WTC11 (cell line): ENCODE measurements around the gene BMPR2. TPM values are rescaled to one million over a fixed set of nuclear protein-coding genes. Genes with fewer than 3 reads are reported as not detected.

Source experiments
- ATAC-seq: fragments of 200-7000 bp; cut with Tn5 transposase; 2 replicates; pipeline ENCODE4 v1.10.0; 2021; ENCODE audit warnings: mild to moderate bottlenecking, moderate library complexity
- CTCF ChIA-PET: fragments of 300-600 bp; sonication (Branson Sonifier 250); formaldehyde crosslinking; loops from one replicate; lab custom pipeline; 2021; ENCODE audit warnings: antibody characterized with exemption; lab: Charles Lee
- POLR2A ChIA-PET: fragments of 350-600 bp; sonication (Branson Sonifier 250); formaldehyde crosslinking; loops from one replicate; lab custom pipeline; 2021; ENCODE audit warnings: antibody characterized with exemption; lab: Charles Lee
- DNase-seq: peaks from one replicate; pipeline ENCODE4 v3.0.0; 2021; ENCODE audit warnings: low spot score
- H3K27ac Mint-ChIP-seq: 2 replicates; pipeline ENCODE4 v1.8.0; 2021; ENCODE audit warnings: mixed read lengths
- H3K27me3 Mint-ChIP-seq: 2 replicates; pipeline ENCODE4 v1.8.0; 2021; ENCODE audit warnings: low read depth, mild to moderate bottlenecking, moderate library complexity, mixed read lengths
- H3K36me3 Mint-ChIP-seq: 2 replicates; pipeline ENCODE4 v1.8.0; 2021; ENCODE audit warnings: mixed read lengths
- H3K4me1 Mint-ChIP-seq: 2 replicates; pipeline ENCODE4 v1.8.0; 2022; ENCODE audit warnings: mixed read lengths
- H3K4me3 Mint-ChIP-seq: 2 replicates; pipeline ENCODE4 v1.8.0; 2021; ENCODE audit warnings: mild to moderate bottlenecking, moderate library complexity, mixed read lengths
- H3K9me3 Mint-ChIP-seq: 2 replicates; pipeline ENCODE4 v1.8.0; 2021; ENCODE audit warnings: mixed read lengths
- ARID4B ChIP-seq: sonication (generic); formaldehyde crosslinking; IDR thresholded peaks from 2 replicates; pipeline ENCODE4 v1.8.0; 2023; ENCODE audit warnings: missing genetic modification reagents, mild to moderate bottlenecking, borderline replicate concordance
- E2F4 ChIP-seq: sonication (generic); formaldehyde crosslinking; IDR thresholded peaks from 2 replicates; pipeline ENCODE4 v1.8.1; 2022; ENCODE audit warnings: low read depth, mild to moderate bottlenecking, moderate library complexity, missing genetic modification reagents, borderline replicate concordance
- ELF4 ChIP-seq: sonication (generic); formaldehyde crosslinking; IDR thresholded peaks from 2 replicates; pipeline ENCODE4 v1.8.1; 2022; ENCODE audit warnings: low read depth, mild to moderate bottlenecking, moderate library complexity, missing genetic modification reagents
- ERG ChIP-seq: fragments of 250-450 bp; sonication (Bioruptor Pico); IDR thresholded peaks from 2 replicates; pipeline ENCODE4 v1.8.0; 2021; ENCODE audit warnings: mild to moderate bottlenecking
- ETV6 ChIP-seq: sonication (generic); formaldehyde crosslinking; IDR thresholded peaks from 2 replicates; pipeline ENCODE4 v1.8.1; 2022; ENCODE audit warnings: mild to moderate bottlenecking, missing genetic modification reagents
- FOXJ3 ChIP-seq: sonication (generic); formaldehyde crosslinking; IDR thresholded peaks from 2 replicates; pipeline ENCODE4 v1.9.0; 2021; ENCODE audit warnings: missing genetic modification reagents, mild to moderate bottlenecking, borderline replicate concordance
- HMGA2 ChIP-seq: fragments of 250-450 bp; sonication (Bioruptor Pico); IDR thresholded peaks from 2 replicates; pipeline ENCODE4 v1.4.0; 2021; ENCODE audit warnings: mild to moderate bottlenecking, moderate library complexity
- HMGXB4 ChIP-seq: sonication (generic); formaldehyde crosslinking; IDR thresholded peaks from 2 replicates; pipeline ENCODE4 v1.8.1; 2023; ENCODE audit warnings: mild to moderate bottlenecking, moderate library complexity, missing genetic modification reagents
- NFYB ChIP-seq: sonication (generic); formaldehyde crosslinking; conservative IDR thresholded peaks from 2 replicates; pipeline ENCODE4 v1.8.0; 2022; ENCODE audit warnings: low read depth, missing genetic modification reagents
- RELA ChIP-seq: sonication (generic); formaldehyde crosslinking; IDR thresholded peaks from 2 replicates; pipeline ENCODE4 v1.8.1; 2022; ENCODE audit warnings: missing genetic modification reagents, mild to moderate bottlenecking, borderline replicate concordance
- ZNF317 ChIP-seq: sonication (generic); formaldehyde crosslinking; IDR thresholded peaks from 2 replicates; pipeline ENCODE4 v1.8.1; 2023; ENCODE audit warnings: low read depth, mild to moderate bottlenecking, moderate library complexity, missing genetic modification reagents, borderline replicate concordance
- ZNF396 ChIP-seq: fragments of 250-450 bp; sonication (Bioruptor Pico); IDR thresholded peaks from 2 replicates; pipeline ENCODE4 v1.8.0; 2021; ENCODE audit warnings: mild to moderate bottlenecking, moderate library complexity, borderline replicate concordance
- ZNF416 ChIP-seq: fragments of 250-450 bp; sonication (Bioruptor Pico); IDR thresholded peaks from 2 replicates; pipeline ENCODE4 v1.9.0; 2021; ENCODE audit warnings: mild to moderate bottlenecking, inconsistent platforms
- ZNF512 ChIP-seq: sonication (generic); formaldehyde crosslinking; IDR thresholded peaks from 2 replicates; pipeline ENCODE4 v1.8.1; 2022; ENCODE audit warnings: missing genetic modification reagents, borderline replicate concordance
- total RNA-seq: library from RNA; stranded (reverse); gene quantifications from 3 replicates; pipeline ENCODE4 v1.2.3, GENCODE V29; 2021
- TF ChIP-seq, protein P1 (sequence below): fragments of 200-600 bp; IDR thresholded peaks from 2 replicates; pipeline ENCODE4 v1.8.0; 2022; ENCODE audit warnings: antibody characterized with exemption
- TF ChIP-seq, protein P2 (sequence below): sonication (generic); formaldehyde crosslinking; IDR thresholded peaks from 2 replicates; pipeline ENCODE4 v1.8.0; 2022; ENCODE audit warnings: mild to moderate bottlenecking, missing genetic modification reagents
- TF ChIP-seq, protein P3 (sequence below): sonication (generic); formaldehyde crosslinking; IDR thresholded peaks from 2 replicates; pipeline ENCODE4 v1.8.1; 2022; ENCODE audit warnings: mild to moderate bottlenecking, moderate library complexity, missing genetic modification reagents
- TF ChIP-seq, protein P4 (sequence below): fragments of 250-450 bp; sonication (Bioruptor Pico); conservative IDR thresholded peaks from 2 replicates; pipeline ENCODE4 v1.9.0; 2021; ENCODE audit warnings: mild to moderate bottlenecking
- TF ChIP-seq, protein P5 (sequence below): fragments of 250-450 bp; sonication (Bioruptor Pico); IDR thresholded peaks from 2 replicates; pipeline ENCODE4 v2.1.2; 2022; ENCODE audit warnings: mild to moderate bottlenecking, moderate library complexity

Gene BMPR2
- total RNA-seq, 1 experiment from 2014 or later: 22.1 TPM

GRCh38 chr2:202418027-202418426 lies 41.9 kb downstream of the BMPR2 start:
- peak overlapping the region; percentile 85 for H3K27ac Mint-ChIP-seq
- peaks cover 41% of the 10 kb centered on the region for H3K4me1 Mint-ChIP-seq
- ChIA-PET POLR2A (no interaction called here), CTCF (no interaction called here)
- peak overlapping the region; percentile 16 for H3K4me3 Mint-ChIP-seq
- no peaks in the 10 kb centered on the region; the same call in 1 of the 2 replicates for H3K9me3 Mint-ChIP-seq
- H3K36me3 Mint-ChIP-seq: peaks cover 8% of the 10 kb centered on the region
- no peak for ATAC-seq
- DNase-seq: no peak
- no peaks in the 10 kb centered on the region for H3K27me3 Mint-ChIP-seq
- TF ChIP-seq HMGA2 (CRISPR knock-in tag) (no peak), ARID4B (no peak), E2F4 (CRISPR knock-in tag) (no peak), ZNF416 (CRISPR knock-in tag) (no peak), ZNF317 (CRISPR knock-in tag) (no peak), ZNF396 (CRISPR knock-in tag) (no peak), FOXJ3 (CRISPR knock-in tag) (no peak), ETV6 (CRISPR knock-in tag) (no peak), ERG (CRISPR knock-in tag) (no peak), HMGXB4 (no peak), NFYB (no peak), ZNF512 (no peak), ELF4 (CRISPR knock-in tag) (no peak), RELA (CRISPR knock-in tag) (no peak)
- TF ChIP-seq, protein P1, sequence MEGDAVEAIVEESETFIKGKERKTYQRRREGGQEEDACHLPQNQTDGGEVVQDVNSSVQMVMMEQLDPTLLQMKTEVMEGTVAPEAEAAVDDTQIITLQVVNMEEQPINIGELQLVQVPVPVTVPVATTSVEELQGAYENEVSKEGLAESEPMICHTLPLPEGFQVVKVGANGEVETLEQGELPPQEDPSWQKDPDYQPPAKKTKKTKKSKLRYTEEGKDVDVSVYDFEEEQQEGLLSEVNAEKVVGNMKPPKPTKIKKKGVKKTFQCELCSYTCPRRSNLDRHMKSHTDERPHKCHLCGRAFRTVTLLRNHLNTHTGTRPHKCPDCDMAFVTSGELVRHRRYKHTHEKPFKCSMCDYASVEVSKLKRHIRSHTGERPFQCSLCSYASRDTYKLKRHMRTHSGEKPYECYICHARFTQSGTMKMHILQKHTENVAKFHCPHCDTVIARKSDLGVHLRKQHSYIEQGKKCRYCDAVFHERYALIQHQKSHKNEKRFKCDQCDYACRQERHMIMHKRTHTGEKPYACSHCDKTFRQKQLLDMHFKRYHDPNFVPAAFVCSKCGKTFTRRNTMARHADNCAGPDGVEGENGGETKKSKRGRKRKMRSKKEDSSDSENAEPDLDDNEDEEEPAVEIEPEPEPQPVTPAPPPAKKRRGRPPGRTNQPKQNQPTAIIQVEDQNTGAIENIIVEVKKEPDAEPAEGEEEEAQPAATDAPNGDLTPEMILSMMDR: no peak
- TF ChIP-seq, protein P2, sequence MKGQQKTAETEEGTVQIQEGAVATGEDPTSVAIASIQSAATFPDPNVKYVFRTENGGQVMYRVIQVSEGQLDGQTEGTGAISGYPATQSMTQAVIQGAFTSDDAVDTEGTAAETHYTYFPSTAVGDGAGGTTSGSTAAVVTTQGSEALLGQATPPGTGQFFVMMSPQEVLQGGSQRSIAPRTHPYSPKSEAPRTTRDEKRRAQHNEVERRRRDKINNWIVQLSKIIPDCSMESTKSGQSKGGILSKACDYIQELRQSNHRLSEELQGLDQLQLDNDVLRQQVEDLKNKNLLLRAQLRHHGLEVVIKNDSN (CRISPR knock-in tag): no peak
- TF ChIP-seq, protein P3, sequence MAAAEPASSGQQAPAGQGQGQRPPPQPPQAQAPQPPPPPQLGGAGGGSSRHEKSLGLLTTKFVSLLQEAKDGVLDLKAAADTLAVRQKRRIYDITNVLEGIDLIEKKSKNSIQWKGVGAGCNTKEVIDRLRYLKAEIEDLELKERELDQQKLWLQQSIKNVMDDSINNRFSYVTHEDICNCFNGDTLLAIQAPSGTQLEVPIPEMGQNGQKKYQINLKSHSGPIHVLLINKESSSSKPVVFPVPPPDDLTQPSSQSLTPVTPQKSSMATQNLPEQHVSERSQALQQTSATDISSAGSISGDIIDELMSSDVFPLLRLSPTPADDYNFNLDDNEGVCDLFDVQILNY (CRISPR knock-in tag): no peak
- TF ChIP-seq, protein P4, sequence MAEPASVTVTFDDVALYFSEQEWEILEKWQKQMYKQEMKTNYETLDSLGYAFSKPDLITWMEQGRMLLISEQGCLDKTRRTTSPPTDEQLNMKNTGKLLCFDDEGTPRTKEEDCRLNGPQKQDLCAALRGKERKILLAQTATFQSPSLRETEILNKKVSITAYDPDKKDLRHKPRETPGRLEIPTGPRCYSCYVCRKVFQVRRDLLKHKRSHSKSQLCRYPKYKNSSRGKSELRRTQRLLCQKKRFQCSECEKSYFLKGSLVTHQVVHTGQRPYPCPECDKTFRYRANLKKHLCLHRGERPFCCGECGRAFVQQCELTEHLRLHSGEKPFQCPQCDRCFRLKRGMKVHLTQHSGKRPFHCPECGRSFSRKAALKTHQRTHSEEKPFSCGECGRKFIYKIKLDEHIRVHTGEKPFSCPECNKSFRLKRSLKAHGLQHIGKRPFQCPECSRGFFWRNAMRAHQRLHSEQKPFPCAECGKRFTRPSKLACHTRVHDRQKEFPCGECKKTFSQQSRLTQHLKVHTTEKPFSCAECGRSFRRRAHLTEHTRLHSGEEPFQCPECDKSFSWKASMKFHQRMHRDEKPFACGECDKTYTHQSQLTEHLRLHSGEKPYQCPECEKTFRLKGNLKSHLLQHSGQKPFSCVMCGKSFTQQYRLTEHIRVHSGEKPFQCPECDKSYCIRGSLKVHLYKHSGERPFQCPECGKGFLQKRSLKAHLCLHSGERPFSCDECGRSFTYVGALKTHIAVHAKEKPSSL (CRISPR knock-in tag): no peak
- TF ChIP-seq, protein P5, sequence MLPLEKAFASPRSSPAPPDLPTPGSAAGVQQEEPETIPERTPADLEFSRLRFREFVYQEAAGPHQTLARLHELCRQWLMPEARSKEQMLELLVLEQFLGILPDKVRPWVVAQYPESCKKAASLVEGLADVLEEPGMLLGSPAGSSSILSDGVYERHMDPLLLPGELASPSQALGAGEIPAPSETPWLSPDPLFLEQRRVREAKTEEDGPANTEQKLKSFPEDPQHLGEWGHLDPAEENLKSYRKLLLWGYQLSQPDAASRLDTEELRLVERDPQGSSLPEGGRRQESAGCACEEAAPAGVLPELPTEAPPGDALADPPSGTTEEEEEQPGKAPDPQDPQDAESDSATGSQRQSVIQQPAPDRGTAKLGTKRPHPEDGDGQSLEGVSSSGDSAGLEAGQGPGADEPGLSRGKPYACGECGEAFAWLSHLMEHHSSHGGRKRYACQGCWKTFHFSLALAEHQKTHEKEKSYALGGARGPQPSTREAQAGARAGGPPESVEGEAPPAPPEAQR (CRISPR knock-in tag): no peak
